ENCODE data around the gene SLC8A1.

DNA sequence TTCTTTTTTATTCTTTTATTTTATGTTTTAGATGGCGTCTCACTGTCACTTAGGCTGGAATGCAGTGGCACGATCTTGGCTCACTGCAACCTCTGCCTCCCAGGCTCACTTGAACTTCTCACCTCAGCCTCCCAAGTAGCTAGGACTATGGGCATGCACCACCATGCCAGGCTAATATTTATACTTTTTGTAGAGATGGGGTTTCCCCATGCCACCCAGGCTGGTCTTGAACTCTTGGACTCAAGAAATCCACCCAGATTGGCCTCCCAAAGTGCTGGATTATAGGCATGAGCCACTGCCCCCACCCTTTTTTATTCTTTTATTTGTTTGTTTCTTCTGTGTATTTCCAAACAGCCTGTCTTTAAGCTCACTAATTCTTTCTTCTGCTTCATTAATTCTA lies 366.1 kb downstream of the SLC8A1 start:
- TF ChIP-seq CTCF (IDR thresholded peaks at IDR 0.05) (no peak), EZH2 (IDR thresholded peaks at IDR 0.05; ENCODE audit: borderline replicate concordance, insufficient read depth, low read depth, low read length, poor library complexity, severe bottlenecking) (no peak)

Data from B cell (primary cell).